ENCODE data around the gene PPP3R2. TPM values are rescaled to one million over a fixed set of nuclear protein-coding genes. Genes with fewer than 3 reads are reported as not detected.
A peak's percentile ranks its signal among the peaks of the same experiment; 100 is the strongest.
"Not testable (repeated sequence)": the region's sequence is repeated elsewhere in the genome, so short reads cannot be mapped to it uniquely, and the experiment has no call there.

PPP3R2 gene
- polyA plus RNA-seq, 10 donors: 0.09 TPM; not detected in 9

GRCh38 chr9:101590074-101590473, 4.7 kb downstream of the PPP3R2 start:
- peak in 1 of 3 donors; percentile 37 for DNase-seq

- peak in 1 of 3 donors; percentile 11 for DNase-seq
Observed at GRCh38 chr9:101587332-101588043, 7.3 kb downstream of the PPP3R2 start.

- no peak for DNase-seq
Observed at GRCh38 chr9:101586651-101587050, 8.1 kb downstream of the PPP3R2 start.

GRCh38 chr9:101585740-101586139, 9.0 kb downstream of the PPP3R2 start:
- peak in 1 of 3 donors; percentile 10 for DNase-seq

- peak; percentile 22 to 69 (median 59) for DNase-seq
Observed at GRCh38 chr9:101582553-101582952, 12.2 kb downstream of the PPP3R2 start.

GRCh38 chr9:101579711-101580545, 14.8 kb downstream of the PPP3R2 start:
- DNase-seq: peak in 1 of 3 donors; percentile 35

- no peak for DNase-seq
Observed at GRCh38 chr9:101578378-101578777, 16.4 kb downstream of the PPP3R2 start.

- no peak for DNase-seq
Observed at GRCh38 chr9:101574731-101575333, 19.9 kb downstream of the PPP3R2 start.

- DNase-seq: no peak
Observed at GRCh38 chr9:101572316-101572715, 22.5 kb downstream of the PPP3R2 start.

GRCh38 chr9:101571114-101571513, 23.7 kb downstream of the PPP3R2 start:
- DNase-seq: no peak

- no peak for DNase-seq
Observed at GRCh38 chr9:101569741-101570501, 24.8 kb downstream of the PPP3R2 start.

- no peak for DNase-seq
Observed at GRCh38 chr9:101567725-101568350, 26.9 kb downstream of the PPP3R2 start.

- DNase-seq: no peak
Observed at GRCh38 chr9:101566904-101567724, 27.7 kb downstream of the PPP3R2 start.

- DNase-seq: no peak
Observed at GRCh38 chr9:101564252-101564651, 30.5 kb downstream of the PPP3R2 start.

- DNase-seq: no peak
Observed at GRCh38 chr9:101562966-101563365, 31.8 kb downstream of the PPP3R2 start.

- DNase-seq: no peak
Observed at GRCh38 chr9:101561740-101562139, 33.0 kb downstream of the PPP3R2 start.

GRCh38 chr9:101549472-101550098, 45.2 kb downstream of the PPP3R2 start:
- DNase-seq: not testable (repeated sequence)

GRCh38 chr9:101543098-101543735, 51.6 kb downstream of the PPP3R2 start:
- no peak for DNase-seq
